Measurements from ENCODE around the gene AMDHD1.

Gene AMDHD1

GRCh38 chr12:95996034-95996658 lies 53.0 kb downstream of the AMDHD1 start, which contains the start of gene HAL:
Gene HAL (minus strand): TSS chr12:95996344. CDS start chr12:95995910, 434 bp downstream.
- no peak for DNase-seq

GRCh38 chr12:95997276-95997675 lies 54.1 kb downstream of the AMDHD1 start:
- no peak for DNase-seq

DNA sequence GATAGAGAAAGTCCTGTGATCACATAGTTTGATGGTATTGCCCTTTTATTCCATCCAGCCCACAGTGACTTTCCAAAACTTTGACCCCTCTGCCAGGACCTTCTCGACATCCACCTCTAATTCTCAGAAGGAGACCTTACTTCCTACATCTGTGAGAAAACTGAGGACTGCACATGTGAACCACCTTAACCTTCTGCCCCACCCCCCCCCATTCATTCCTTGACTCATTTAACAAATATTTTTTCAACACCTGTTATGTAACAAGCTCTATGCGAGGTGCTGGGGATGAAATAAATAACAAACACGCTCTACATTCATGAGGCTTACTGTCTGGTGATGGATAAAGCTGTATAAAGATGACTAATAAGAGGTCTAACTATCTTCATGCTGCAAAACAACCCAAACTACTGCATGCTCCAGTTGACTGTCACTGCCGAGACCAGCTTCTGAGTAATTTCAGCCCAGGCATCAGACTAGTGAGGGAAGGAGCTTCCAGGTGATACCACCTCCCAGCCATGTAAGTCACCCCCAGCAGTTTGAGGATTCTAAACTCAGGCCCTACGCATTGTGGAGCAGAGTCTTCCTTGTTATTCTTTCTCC lies 54.9 kb downstream of the AMDHD1 start:
- no peak for DNase-seq

GRCh38 chr12:95998611-95999286 lies 55.6 kb downstream of the AMDHD1 start:
- peak; percentile 33 to 45 for DNase-seq

DNA sequence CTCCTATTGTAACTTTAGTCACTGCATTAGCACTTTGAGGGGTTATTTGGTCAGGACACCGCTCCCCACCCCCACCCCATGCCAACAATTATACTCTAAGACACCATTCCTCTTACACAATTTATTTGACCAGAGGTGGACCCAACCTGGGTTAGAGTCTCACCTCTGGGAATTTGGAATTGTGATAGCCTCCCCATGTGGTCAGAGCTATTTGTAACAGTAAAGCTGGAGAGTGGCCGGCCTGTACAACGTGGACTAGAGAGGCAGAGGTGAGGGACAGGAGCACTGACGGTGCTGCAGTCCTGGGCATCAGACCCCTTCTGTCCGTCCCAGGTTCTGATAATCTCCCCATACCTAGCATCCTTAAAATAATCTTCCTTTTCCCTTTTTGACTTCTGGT lies 56.4 kb downstream of the AMDHD1 start:
- no peak for DNase-seq

DNA sequence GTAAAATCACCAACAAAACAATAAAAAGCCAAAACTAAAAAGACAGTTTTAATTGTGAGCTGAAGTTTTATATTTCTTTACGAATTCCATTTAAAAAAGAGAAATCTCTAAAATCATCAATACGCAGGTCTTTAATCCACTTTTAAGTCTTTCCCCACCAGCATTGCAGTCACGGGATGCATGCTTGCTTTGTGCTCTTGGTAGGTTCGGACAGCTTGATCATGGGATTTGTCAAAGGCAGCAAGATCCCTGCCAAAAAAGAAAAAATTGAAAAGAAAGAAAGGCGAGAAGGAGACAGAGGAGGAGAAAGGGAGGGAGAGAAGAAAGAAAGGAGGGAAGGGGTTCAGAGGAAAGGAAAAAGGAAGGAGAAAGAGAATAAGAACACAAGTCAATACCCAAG lies 57.7 kb downstream of the AMDHD1 start:
- DNase-seq, result no peak

DNA sequence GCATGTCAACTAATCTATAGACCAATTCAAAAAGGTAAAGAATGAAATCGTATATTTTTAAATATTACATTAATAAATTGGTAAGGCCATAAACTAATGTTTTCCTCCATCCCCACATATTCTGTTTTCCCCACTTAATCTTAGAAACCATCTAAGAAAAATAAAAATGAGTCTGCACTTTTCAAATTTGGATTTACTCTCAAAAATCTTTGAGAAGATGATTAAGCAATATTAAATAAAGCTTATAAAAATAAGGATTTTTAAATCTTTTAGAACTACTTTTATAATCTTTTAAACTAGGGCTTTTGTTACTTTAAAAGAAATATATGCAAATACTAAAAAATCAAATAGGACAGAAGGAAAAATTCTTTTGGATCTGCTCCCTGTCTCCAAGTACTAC lies 63.6 kb downstream of the AMDHD1 start:
- no peak for DNase-seq

DNA sequence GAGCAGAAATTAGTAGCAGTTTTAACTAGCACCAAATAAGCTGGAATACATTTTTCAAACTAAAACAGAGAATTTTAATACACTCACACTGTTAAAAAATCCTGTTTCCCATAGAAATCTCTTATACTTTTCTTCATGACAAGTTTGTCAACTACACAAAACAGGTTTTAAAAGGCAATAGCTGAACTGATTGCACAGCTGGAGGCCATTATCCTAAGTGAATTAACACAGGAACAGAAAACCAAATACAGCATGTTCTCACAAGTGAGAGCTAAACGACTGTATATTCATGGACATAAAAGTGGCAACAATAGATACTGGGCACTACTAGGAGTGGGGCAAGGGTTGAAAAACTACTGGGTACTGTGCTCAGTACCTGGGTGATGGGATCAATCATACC lies 64.6 kb downstream of the AMDHD1 start:
- no peak for DNase-seq

DNA sequence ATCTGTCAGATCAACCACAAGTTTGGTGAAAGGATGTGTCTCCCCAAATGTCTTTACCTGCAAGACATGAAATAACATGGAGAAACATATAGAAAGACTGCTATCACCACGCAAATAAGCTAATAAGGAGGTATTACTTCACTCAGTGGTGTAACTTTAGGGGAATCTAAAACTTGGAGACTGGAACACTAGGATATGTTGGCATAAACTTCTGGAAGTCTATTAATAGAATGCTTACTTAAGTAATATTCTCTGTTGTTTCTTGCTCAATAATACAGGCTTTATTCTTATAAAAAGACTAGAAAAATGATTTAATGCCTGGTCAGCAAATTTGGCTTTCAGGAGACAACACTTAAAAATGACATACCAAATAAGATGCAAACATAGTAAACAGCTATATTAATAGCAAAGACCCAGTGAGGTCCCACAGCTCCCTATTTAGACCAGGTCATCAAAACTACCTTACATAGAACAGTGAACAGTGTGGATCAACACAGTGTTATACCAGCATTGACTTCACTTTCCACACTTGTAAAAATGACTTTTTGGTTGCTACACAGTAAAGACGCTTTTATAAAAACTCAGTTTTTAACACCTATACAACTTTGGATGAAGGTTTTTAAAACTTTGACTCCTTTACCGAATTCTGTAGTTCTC lies 71.9 kb downstream of the AMDHD1 start:
- no peak for DNase-seq

DNA sequence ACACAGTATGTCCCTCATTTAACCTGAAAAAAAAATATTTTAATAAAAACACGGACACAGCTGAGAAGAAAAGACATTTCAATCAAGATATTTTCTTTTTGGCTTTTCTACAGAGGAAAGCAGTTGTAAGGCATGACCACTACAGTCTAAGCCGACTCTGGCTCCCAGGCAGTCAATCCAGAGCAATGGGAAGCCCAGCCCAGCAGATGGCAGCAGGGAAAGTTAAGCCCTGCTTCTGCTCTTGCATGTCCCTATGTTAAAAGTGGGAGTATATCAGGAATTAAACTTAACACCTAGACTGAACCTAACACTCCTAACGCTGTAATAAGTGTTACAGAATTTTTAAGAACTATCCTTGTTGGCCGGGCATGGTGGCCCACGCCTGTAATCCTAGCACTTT lies 72.5 kb downstream of the AMDHD1 start:
- no peak for DNase-seq

Data from activated T-cell treated with anti-CD3 and anti-CD28 coated beads, Interleukin-2, amount 50 U/mL, for 48 hours (primary cell).